Right hindlimb (tissue), 1 donor: Measurements from ENCODE around the gene SMIM33.
"Not testable (repeated sequence)": the region's sequence is repeated elsewhere in the genome, so short reads cannot be mapped to it uniquely, and the experiment has no call there.

ENCODE experiments used
- DNase-seq: peaks from one replicate; pipeline ENCODE4 v3.0.0-alpha.2; 2018

Gene SMIM33

DNA sequence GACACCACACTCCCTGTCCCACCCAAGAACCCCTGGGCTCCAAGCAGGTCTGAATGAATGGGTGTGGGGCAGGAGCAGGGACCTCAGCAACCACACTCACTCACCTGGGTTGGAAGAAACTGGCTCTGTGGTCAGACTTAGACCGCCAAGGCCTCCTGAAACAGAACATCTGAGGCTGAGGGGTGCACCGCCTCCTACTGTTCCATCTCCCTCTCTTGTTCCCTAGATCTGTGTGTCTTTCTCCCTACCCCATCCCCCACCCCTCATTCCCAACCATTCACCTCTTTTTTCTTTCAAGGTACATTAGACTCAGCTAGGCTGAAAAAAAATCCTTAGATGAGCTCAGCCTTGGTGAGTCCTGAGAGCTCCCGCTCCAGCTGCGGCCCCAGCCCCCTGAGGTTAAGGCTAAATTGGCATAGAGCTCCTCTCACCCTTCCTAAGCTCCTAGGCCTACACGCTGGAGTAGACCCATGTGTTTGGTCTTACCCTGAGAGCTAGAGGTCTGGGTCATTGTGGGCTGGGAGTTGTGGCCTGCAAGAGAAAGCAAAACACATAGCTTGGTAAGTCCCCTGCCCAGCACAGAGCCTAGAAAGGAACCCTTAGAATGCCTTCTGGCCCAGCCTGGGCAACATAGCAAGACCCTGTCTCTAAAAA, 13.0 kb upstream of the SMIM33 start:
- DNase-seq = no peak

- no peak for DNase-seq
Observed at GRCh38 chr5:139458580-139459407, 12.0 kb upstream of the SMIM33 start.

- DNase-seq = no peak
Observed at GRCh38 chr5:139459451-139459934, 11.3 kb upstream of the SMIM33 start.

DNA sequence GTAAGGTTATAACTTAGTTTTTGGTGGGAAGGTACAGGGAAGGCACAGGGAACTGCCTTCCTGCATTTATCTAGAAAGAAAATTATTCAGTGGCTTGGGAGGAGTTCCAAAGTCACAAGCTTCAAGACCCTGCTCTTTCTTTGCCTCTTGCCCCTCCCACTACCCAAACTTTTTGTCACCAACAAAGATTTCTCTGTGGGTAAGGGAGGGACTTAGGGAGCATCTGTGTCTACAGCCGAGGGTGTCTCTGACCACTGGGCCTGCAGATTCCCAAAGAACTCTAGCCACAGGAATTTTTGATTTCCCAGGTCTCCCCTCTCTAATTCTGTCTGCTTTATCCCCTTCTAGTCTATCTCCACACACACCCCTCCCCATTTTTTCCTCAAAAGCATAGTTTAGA, 10.3 kb upstream of the SMIM33 start:
- DNase-seq = no peak

DNA sequence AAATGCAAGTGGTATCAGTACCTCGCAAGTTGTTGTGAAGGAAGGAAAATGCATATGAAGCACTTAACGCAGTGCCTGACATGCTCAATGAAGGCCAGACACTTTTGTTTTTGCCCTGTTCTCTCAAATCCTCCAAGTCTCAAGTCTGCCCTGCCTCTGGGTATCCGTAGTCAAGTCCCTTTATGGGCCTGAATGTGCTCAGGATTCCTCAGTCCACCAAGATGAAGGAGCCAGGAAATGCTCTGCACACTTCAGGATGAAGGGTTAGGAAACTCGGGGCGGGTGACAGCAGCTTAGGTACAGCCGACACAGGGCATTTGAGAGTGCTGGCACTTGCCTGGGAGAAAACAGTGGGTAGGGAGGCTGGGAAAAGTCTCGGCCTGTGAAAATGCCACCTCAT, 9.6 kb upstream of the SMIM33 start:
- no peak for DNase-seq

DNA sequence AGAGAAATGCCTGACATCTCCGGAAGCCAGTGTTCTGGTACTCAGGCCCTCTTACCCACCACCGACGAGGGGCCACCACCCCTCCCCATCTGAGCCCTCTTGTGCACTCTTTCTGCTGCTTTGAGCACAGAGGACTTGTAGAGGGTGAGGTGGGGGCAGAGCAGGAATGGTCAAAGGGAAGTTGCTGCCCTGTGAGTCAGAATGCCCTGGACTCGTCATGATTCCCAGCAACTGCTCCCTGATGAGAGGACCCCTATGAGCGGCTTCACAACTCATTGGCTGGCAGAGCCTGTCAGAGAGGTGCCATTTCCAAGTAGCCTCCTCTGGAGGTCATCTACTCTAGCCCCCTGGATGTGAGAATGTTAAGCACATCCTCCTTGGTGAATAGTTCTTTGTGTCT, 9.1 kb upstream of the SMIM33 start:
- DNase-seq = no peak

- no peak for DNase-seq
Observed at GRCh38 chr5:139462586-139463276, 8.1 kb upstream of the SMIM33 start, which contains the start of gene ECSCR. TSS of gene ECSCR (minus strand) at chr5:139462743. CDS start at chr5:139462670, 73 bp downstream.

GRCh38 chr5:139468421-139468931, 2.3 kb upstream of the SMIM33 start:
- DNase-seq = no peak

- no peak for DNase-seq
Observed at GRCh38 chr5:139472386-139473030, 1.7 kb downstream of the SMIM33 start.

DNA sequence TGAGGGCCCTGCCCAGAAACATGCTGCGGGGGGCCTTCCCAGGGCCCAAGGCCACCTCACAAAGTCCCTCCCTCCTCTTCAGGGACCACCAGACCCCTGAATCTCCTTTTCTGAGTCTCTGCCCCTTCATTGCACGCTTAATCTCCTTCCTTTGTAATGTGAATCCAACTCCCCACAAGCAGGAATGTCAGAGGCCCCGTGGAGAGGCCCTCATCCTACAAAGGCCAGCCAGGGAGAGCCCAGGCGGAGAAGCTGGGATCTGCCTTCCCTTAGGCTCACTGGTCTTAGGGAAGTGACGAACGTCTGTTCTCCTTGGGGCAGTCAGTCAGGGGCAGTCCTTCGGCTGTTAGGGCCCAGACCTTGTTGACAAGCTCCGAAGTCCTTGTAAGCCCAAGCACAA, 2.3 kb downstream of the SMIM33 start:
- peak; percentile 39 for DNase-seq

- no peak for DNase-seq
Observed at GRCh38 chr5:139473565-139473964, 2.8 kb downstream of the SMIM33 start.

GRCh38 chr5:139474890-139475791, 4.3 kb downstream of the SMIM33 start:
- peak; percentile 38 for DNase-seq

DNA sequence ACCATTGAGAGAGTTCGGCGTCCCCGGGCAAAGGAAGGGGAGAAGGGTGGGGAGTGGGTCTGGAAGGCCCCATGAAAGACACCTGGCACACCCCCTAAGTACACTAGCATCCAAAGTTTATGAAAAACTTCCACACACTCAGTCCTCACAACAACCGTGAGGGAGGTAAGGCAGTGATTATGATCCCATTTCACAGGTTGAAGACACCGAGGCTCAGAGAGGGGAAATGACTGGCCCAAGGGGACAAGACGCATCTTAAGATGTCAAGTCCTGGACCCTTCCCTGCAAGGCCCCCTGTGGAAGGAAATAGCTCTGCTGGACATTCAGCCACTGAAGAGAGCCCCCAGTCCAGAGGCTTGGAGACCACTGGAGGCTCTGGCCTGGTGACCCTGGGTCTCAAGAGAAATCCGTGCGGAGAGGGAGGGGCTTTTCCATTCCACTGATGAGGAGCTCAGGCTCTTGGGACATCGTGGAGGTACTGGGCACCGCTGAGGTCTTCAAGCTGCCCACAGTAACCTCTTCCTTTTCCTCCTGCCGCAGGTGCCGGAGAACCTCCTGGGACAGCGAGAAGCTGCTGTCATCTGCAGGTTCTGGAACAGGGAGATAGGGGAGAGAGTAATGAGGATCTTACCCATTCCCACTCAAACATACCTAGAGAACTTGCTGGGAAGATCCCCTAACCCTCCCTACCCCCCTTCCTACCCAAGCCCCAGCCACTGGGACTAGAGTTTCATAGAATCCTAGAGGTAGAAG, 5.2 kb downstream of the SMIM33 start:
- DNase-seq = no peak

DNA sequence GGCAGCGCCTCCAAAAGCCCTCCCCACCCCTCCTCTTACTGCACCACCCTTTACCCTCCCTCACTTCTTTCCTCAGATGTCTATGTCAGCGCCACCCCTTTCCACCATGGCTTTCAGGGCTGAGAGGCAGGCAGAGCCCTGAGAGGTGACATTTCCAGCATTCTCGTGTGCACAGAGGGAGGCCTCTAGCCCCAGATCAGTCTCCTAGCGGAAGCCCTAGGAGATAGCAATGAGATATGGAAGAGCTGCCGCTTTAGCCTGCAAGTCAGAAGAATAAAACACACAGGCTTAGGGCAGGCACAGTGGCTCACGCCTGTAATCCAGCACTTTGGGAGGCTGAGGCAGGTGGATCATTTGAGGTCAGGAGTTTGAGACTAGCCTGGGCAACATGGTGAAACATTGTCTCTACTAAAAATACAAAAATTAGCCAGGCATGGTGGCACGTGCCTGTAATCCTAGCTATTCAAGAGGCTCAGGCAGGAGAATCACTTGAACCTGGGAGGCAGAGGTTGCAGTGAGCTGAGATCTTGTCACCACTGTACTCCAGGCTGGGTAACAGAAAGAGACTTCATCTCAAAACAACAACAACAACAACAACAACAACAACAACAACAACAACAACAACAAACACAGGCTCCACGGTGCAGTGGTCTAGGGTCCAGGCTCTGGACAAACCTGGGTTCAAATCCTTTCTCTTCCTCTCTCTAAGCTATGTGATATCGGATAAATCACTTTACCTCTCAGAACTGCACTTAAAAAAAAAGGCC, 8.0 kb downstream of the SMIM33 start:
- DNase-seq = not testable (repeated sequence)

GRCh38 chr5:139479729-139480128, 8.9 kb downstream of the SMIM33 start:
- not testable (repeated sequence) for DNase-seq

DNA sequence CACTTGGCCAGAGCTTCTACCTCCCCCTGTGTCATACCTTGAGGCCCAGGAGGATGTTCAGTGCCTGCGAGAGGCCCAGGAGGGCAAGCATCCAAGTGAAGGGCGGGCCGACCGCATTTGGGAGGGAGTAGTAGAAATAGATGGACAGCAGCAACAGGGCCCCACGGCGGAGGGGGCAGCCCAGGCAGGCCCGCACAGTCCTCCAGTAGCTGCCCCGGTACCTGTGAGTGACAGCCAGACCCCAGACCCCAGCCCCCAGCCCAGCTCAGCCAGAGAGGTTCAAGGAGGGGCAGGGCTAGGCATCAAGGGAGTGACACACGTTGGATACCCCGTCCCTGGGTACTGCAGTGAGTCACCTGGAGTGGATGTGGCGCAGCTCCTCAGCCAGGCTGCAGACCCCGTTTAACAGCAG, 10.3 kb downstream of the SMIM33 start:
- peak; percentile 83 for DNase-seq

- no peak for DNase-seq
Observed at GRCh38 chr5:139481580-139482049, 10.8 kb downstream of the SMIM33 start.

DNA sequence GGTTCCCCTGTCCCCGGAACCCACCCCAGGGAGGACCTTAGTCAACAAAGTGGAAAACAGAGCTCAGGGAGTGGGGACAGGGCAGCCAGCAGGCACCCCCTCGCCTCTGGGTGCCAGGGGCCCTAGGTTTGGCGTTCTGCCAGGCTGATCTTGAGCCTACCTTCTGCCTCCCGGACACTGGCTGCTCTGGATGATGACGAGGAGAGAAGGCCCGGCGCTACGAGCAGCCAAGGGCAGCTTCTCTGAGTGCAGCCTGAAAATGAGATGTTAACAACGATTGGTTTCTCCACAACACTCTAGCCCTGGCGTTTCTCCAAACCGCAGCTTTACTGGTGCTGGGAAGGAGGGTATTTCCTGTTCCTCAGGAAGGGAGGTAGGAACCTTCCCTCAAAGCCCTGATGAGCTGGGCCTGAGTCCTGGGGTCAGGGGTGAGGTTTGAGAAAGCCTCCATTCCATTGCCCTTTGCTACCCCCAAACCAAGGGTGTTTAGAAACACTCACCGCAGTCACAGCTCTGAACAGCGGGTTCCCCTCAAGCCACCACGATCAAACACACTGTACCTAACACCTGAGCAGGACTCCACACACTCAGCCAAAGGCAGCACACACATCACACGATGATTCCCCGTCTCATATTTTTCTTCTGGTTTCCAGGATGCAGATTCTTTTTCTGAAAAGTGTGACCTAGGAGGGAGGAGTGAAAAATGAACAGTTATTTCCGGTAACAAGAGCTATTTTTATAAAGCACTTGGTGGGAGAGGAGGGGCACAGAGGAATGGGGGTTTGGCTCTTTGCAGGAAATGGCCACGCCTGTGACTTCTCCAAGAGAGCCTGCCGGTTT, 11.5 kb downstream of the SMIM33 start, which contains the start of gene STING1:
STING1 (minus strand) TSS at position 709 of the 840 bp plus-strand sequence. CDS start 1,054 bp downstream, outside the sequence.
- DNase-seq = peak; percentile 92

DNA sequence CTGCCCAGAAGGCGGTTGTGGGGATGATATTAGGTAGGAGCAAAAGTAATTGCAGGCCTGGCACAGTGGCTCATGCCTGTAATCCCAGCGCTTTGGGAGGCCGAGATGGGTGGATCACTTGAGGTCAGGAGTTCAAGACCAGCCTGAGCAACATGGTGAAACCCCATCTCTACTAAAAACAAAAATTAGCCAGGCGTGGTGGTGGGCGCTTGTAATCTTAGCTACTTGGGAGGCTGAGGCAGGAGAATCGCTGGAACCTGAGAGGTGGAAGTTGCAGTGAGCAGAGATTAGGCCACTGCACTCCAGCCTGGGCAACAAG, 12.0 kb downstream of the SMIM33 start:
- DNase-seq = not testable (repeated sequence)
